Parathyroid adenoma (tissue), 2 donors: ENCODE results near the gene UACA.

Experiments
- H2AFZ ChIP-seq: fragments of 300-600 bp; sonication (generic); one replicate; pipeline ENCODE4 v1.7.0; 2017; ENCODE audit warnings: antibody characterized with exemption, mild to moderate bottlenecking
- H3K27ac ChIP-seq: fragments of 300-600 bp; sonication (generic); one replicate; pipeline ENCODE4 v1.7.0; 2017
- H3K27me3 ChIP-seq: fragments of 300-600 bp; sonication (generic); one replicate; pipeline ENCODE4 v1.7.0; 2017; ENCODE audit warnings: low read length; ENCODE audit not compliant: control insufficient read depth, insufficient read depth
- H3K36me3 ChIP-seq: fragments of 300-600 bp; sonication (generic); one replicate; pipeline ENCODE4 v1.7.0; 2017; ENCODE audit warnings: low read length; ENCODE audit not compliant: control insufficient read depth, insufficient read depth
- H3K4me1 ChIP-seq: fragments of 300-600 bp; sonication (generic); one replicate; pipeline ENCODE4 v1.7.0; 2017; ENCODE audit warnings: control low read depth
- H3K4me2 ChIP-seq: fragments of 300-600 bp; sonication (generic); one replicate; pipeline ENCODE4 v1.7.0; 2017; ENCODE audit warnings: low read length
- H3K4me3 ChIP-seq: fragments of 300-600 bp; sonication (generic); one replicate; pipeline ENCODE4 v1.7.0; 2017; ENCODE audit warnings: low read depth, low read length
- H3K79me2 ChIP-seq: fragments of 300-600 bp; sonication (generic); one replicate; pipeline ENCODE4 v1.7.0; 2017; ENCODE audit warnings: control low read depth
- H3K9ac ChIP-seq: fragments of 300-600 bp; sonication (generic); one replicate; pipeline ENCODE4 v1.7.0; 2017; ENCODE audit warnings: mild to moderate bottlenecking
- H3K9me3 ChIP-seq: fragments of 300-600 bp; sonication (generic); one replicate; pipeline ENCODE4 v1.7.0; 2017; ENCODE audit warnings: low read length; ENCODE audit not compliant: control insufficient read depth
- TF ChIP-seq, protein P1 (sequence below): fragments of 300-600 bp; sonication (generic); IDR thresholded peaks from one replicate; pipeline ENCODE4 v1.7.0; 2017; ENCODE audit warnings: antibody characterized with exemption, mild to moderate bottlenecking
- donor health status: primary hyperparathyroidism.

UACA gene

GRCh38 chr15:70659662-70660061, 103.7 kb downstream of the UACA start:
- Histone ChIP-seq H3K9ac (no peak overlapping the region), H2AFZ (no peak overlapping the region), H3K79me2 (no peaks in the 10 kb centered on the region), H3K4me1 (no peaks in the 10 kb centered on the region), H3K4me2 (no peak overlapping the region), H3K27me3 (no peaks in the 10 kb centered on the region), H3K9me3 (no peaks in the 10 kb centered on the region), H3K4me3 (no peak overlapping the region), H3K27ac (no peak overlapping the region), H3K36me3 (no peaks in the 10 kb centered on the region)
- TF ChIP-seq, protein P1, sequence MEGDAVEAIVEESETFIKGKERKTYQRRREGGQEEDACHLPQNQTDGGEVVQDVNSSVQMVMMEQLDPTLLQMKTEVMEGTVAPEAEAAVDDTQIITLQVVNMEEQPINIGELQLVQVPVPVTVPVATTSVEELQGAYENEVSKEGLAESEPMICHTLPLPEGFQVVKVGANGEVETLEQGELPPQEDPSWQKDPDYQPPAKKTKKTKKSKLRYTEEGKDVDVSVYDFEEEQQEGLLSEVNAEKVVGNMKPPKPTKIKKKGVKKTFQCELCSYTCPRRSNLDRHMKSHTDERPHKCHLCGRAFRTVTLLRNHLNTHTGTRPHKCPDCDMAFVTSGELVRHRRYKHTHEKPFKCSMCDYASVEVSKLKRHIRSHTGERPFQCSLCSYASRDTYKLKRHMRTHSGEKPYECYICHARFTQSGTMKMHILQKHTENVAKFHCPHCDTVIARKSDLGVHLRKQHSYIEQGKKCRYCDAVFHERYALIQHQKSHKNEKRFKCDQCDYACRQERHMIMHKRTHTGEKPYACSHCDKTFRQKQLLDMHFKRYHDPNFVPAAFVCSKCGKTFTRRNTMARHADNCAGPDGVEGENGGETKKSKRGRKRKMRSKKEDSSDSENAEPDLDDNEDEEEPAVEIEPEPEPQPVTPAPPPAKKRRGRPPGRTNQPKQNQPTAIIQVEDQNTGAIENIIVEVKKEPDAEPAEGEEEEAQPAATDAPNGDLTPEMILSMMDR = no peak

- H3K9ac ChIP-seq = no peak overlapping the region
- no peak overlapping the region for H3K4me2 ChIP-seq
- no peaks in the 10 kb centered on the region for H3K9me3 ChIP-seq
- no peaks in the 10 kb centered on the region for H3K36me3 ChIP-seq
- TF ChIP-seq, protein P1 = no peak
- H3K4me1 ChIP-seq = no peaks in the 10 kb centered on the region
- no peak overlapping the region for H2AFZ ChIP-seq
- no peaks in the 10 kb centered on the region for H3K79me2 ChIP-seq
- H3K27me3 ChIP-seq = no peaks in the 10 kb centered on the region
- no peak overlapping the region for H3K4me3 ChIP-seq
- no peak overlapping the region for H3K27ac ChIP-seq
Measured at GRCh38 chr15:70658641-70659040, 104.7 kb downstream of the UACA start.

GRCh38 chr15:70653426-70653825, 109.9 kb downstream of the UACA start:
- no peaks in the 10 kb centered on the region for H3K36me3 ChIP-seq
- H2AFZ ChIP-seq = no peak overlapping the region
- TF ChIP-seq, protein P1 = no peak
- no peak overlapping the region for H3K27ac ChIP-seq
- no peaks in the 10 kb centered on the region for H3K27me3 ChIP-seq
- H3K4me1 ChIP-seq = no peaks in the 10 kb centered on the region
- H3K4me3 ChIP-seq = no peak overlapping the region
- H3K9me3 ChIP-seq = no peaks in the 10 kb centered on the region
- no peak overlapping the region for H3K9ac ChIP-seq
- no peaks in the 10 kb centered on the region for H3K79me2 ChIP-seq
- no peak overlapping the region for H3K4me2 ChIP-seq

GRCh38 chr15:70652341-70652740, 111.0 kb downstream of the UACA start:
- H2AFZ ChIP-seq = no peak overlapping the region
- no peak overlapping the region for H3K9ac ChIP-seq
- no peak overlapping the region for H3K4me3 ChIP-seq
- H3K9me3 ChIP-seq = no peaks in the 10 kb centered on the region
- H3K4me2 ChIP-seq = no peak overlapping the region
- H3K79me2 ChIP-seq = no peaks in the 10 kb centered on the region
- H3K27ac ChIP-seq = no peak overlapping the region
- TF ChIP-seq, protein P1 = no peak
- no peaks in the 10 kb centered on the region for H3K4me1 ChIP-seq
- no peaks in the 10 kb centered on the region for H3K36me3 ChIP-seq
- no peaks in the 10 kb centered on the region for H3K27me3 ChIP-seq

DNA sequence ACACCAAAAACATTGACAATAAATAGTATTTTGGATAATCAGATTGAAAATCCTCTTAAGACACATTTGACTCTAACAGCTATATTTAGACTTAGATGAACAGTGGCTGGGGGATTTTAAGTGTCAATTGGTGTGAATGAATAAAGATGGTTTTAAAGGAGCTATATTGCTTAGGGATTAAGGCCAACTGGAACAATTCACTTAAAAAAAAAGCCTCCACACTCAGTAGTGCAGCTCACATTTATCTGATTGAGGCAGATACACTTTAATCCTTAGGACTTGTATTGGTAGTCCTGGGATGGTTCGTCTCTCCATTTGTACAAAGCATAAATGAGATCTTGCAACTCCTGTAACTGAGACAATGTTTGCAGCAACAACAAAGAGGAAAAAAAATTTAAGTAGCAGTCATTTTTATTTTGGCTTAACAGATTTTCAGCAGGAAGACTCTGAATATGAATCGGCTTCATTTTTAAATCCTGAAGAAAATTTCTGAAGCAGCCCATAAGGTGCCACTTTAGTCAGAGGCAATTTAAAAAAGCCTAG, 112.0 kb downstream of the UACA start:
- TF ChIP-seq, protein P1 = no peak

More for the DNA sequence above, 112.0 kb downstream of the UACA start:
- H3K79me2 ChIP-seq = no peaks in the 10 kb centered on the region
- H3K27ac ChIP-seq = no peak overlapping the region
- no peaks in the 10 kb centered on the region for H3K4me1 ChIP-seq
- H3K36me3 ChIP-seq = no peaks in the 10 kb centered on the region
- H3K27me3 ChIP-seq = no peaks in the 10 kb centered on the region
- H2AFZ ChIP-seq = no peak overlapping the region
- H3K9ac ChIP-seq = no peak overlapping the region
- no peaks in the 10 kb centered on the region for H3K9me3 ChIP-seq
- no peak overlapping the region for H3K4me2 ChIP-seq
- no peak overlapping the region for H3K4me3 ChIP-seq
